Lung (tissue), 12 donors: ENCODE data around the gene PREP. TPM values are rescaled to one million over a fixed set of nuclear protein-coding genes. Genes with fewer than 3 reads are reported as not detected.

Experiments used
- ATAC-seq: fragments of 200-7000 bp; cut with Tn5 transposase; one replicate; pipeline ENCODE4 v1.9.1; 2020; ENCODE audit warnings: moderate number of reproducible peaks; ENCODE audit not compliant: insufficient read depth, low FRiP score
- DNase-seq, 3 donors: peaks; one replicate each; pipeline ENCODE4 v3.0.0-alpha.2; 2013 to 2017
- H3K27ac ChIP-seq, 2 donors: one replicate each; pipeline ENCODE4 v1.5.1; 2013; ENCODE audit warnings: mild to moderate bottlenecking in 2 of 2, moderate library complexity in 2 of 2, control low read depth in 1 of 2, inconsistent platforms in 1 of 2, low read depth in 1 of 2, low read length in 1 of 2
- H3K27me3 ChIP-seq, 3 donors: one replicate each; pipeline ENCODE4 v1.5.1; 2013; ENCODE audit warnings: low read length in 2 of 3; ENCODE audit not compliant: control insufficient read depth in 3 of 3, insufficient read depth in 3 of 3
- H3K36me3 ChIP-seq, 4 donors: one replicate each; pipeline ENCODE4 v1.5.1; 2013; ENCODE audit warnings: low read length in 4 of 4, mild to moderate bottlenecking in 1 of 4, moderate library complexity in 1 of 4; ENCODE audit not compliant: control insufficient read depth in 4 of 4, insufficient read depth in 4 of 4
- H3K4me1 ChIP-seq, 5 donors: one replicate each; pipeline ENCODE4 v1.5.1; 2013; ENCODE audit warnings: low read length in 5 of 5, mild to moderate bottlenecking in 2 of 5, moderate library complexity in 1 of 5; ENCODE audit not compliant: control insufficient read depth in 5 of 5, insufficient read depth in 5 of 5
- H3K4me3 ChIP-seq: one replicate; pipeline ENCODE4 v1.5.1; 2013; ENCODE audit warnings: mild to moderate bottlenecking, control low read depth, moderate library complexity
- H3K9ac ChIP-seq, 2 donors: one replicate each; pipeline ENCODE4 v1.5.1; 2013; ENCODE audit warnings: low read length in 2 of 2, control low read depth in 1 of 2; ENCODE audit not compliant: insufficient read depth in 1 of 2
- H3K9me3 ChIP-seq, 4 donors: one replicate each; pipeline ENCODE4 v1.5.1; 2013; ENCODE audit warnings: low read length in 3 of 4, mild to moderate bottlenecking in 1 of 4, moderate library complexity in 1 of 4; ENCODE audit not compliant: control insufficient read depth in 4 of 4, insufficient read depth in 3 of 4
- WGBS, 2 donors: extraction: QIAGEN DNeasy Blood & Tissue Kit; methylation state at CpG; one replicate each; pipeline ENCODE4 v1.1.7; 2013; 5-methylcytosine and 5-hydroxymethylcytosine counted together
- polyA plus RNA-seq, 2 donors: library from polyadenylated mRNA; stranded (reverse); fragments of 200-250 nt; gene quantifications; one replicate each; pipeline ENCODE4 v1.2.1, GENCODE V29; 2013
- total RNA-seq, 2 donors: library from RNA; depleted of rRNA in 1 of 2; stranded (reverse); fragments of >200 nt in 1 of 2; gene quantifications; one replicate each; pipeline ENCODE4 v1.2.1, GENCODE V29; 2014 to 2021
- TF ChIP-seq, protein P1 (sequence below): IDR thresholded peaks from 2 replicates; pipeline ENCODE4 v1.5.1; 2012; ENCODE audit warnings: mild to moderate bottlenecking; ENCODE audit errors: control extremely low read depth, extremely low read depth
- donor health status: control.
- donor health status: control.
- donor health status: Bipolar disorder and iron deficiency.
- donor health status: healthy.
- donor health status: DM: yes; HTN: yes; CAD: no.

Gene PREP
- total and polyA plus RNA-seq, 4 donors, result 20.3 to 31.3 (median 25.1) TPM

GRCh38 chr6:105359419-105360370 lies 43.2 kb downstream of the PREP start:
- H3K27ac ChIP-seq, result peak overlapping the region in 1 of 2 donors; percentile 61
- TF ChIP-seq, protein P1, sequence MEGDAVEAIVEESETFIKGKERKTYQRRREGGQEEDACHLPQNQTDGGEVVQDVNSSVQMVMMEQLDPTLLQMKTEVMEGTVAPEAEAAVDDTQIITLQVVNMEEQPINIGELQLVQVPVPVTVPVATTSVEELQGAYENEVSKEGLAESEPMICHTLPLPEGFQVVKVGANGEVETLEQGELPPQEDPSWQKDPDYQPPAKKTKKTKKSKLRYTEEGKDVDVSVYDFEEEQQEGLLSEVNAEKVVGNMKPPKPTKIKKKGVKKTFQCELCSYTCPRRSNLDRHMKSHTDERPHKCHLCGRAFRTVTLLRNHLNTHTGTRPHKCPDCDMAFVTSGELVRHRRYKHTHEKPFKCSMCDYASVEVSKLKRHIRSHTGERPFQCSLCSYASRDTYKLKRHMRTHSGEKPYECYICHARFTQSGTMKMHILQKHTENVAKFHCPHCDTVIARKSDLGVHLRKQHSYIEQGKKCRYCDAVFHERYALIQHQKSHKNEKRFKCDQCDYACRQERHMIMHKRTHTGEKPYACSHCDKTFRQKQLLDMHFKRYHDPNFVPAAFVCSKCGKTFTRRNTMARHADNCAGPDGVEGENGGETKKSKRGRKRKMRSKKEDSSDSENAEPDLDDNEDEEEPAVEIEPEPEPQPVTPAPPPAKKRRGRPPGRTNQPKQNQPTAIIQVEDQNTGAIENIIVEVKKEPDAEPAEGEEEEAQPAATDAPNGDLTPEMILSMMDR, result no peak
- H3K36me3 ChIP-seq, result peaks cover 0 to 19% (median 12%) of the 10 kb centered on the region in 4 donors
- DNase-seq (peak in 2 of 3 donors; percentile 38 to 60), ATAC-seq (peak; percentile 72)
- no peak overlapping the region for H3K9ac ChIP-seq
- WGBS, 2 donors, result 73 to 88% methylated on average over 10 of the region's 10 CpGs
- no peak overlapping the region for H3K4me3 ChIP-seq
- peaks cover 0 to 6% (median 3%) of the 10 kb centered on the region in 5 donors for H3K4me1 ChIP-seq
- peaks cover 0 to 3% (median 0%) of the 10 kb centered on the region in 4 donors for H3K9me3 ChIP-seq
- no peaks in the 10 kb centered on the region for H3K27me3 ChIP-seq

DNA sequence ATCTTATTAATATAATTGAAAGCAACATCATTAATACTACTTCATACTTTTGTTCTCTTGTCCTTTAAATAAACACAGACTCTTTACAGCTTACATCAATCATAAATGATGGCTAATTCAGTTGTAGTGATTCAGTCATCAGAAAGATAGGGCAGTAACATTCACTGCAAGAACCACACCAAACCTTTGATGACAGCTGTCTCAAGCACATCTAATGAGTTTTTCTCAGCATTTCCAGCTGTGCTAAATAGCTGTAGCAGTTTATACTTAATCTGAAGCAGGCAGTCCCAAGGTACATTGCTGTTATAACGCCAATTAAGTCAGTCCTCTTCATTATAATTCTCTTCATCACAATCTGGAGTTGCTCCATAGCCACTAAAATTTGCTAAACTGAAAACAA lies 45.7 kb downstream of the PREP start:
- 96 to 100% methylated on average over 1 of the region's 1 CpG for WGBS, 2 donors
- ATAC-seq, result no peak

GRCh38 chr6:105352037-105352617 lies 50.8 kb downstream of the PREP start:
- no peaks in the 10 kb centered on the region for H3K27me3 ChIP-seq
- no peak overlapping the region for H3K4me3 ChIP-seq
- H3K4me1 ChIP-seq, result peaks cover 0 to 4% (median 0%) of the 10 kb centered on the region in 5 donors
- ATAC-seq, result no peak
- H3K9ac ChIP-seq, result no peak overlapping the region
- TF ChIP-seq, protein P1, result no peak
- DNase-seq, result no peak
- WGBS, 2 donors, result 96 to 97% methylated on average over 4 of the region's 4 CpGs
- peaks cover 12 to 28% (median 14%) of the 10 kb centered on the region in 4 donors for H3K36me3 ChIP-seq
- H3K9me3 ChIP-seq, result peaks cover 0 to 3% (median 0%) of the 10 kb centered on the region in 4 donors
- peak overlapping the region in 1 of 2 donors; percentile 12 for H3K27ac ChIP-seq

More for the DNA sequence above, 45.7 kb downstream of the PREP start:
- no peak overlapping the region for H3K9ac ChIP-seq
- peaks cover 0 to 3% (median 0%) of the 10 kb centered on the region in 4 donors for H3K9me3 ChIP-seq
- no peak overlapping the region for H3K4me3 ChIP-seq
- H3K27ac ChIP-seq, result no peak overlapping the region
- H3K27me3 ChIP-seq, result no peaks in the 10 kb centered on the region
- TF ChIP-seq, protein P1, result no peak
- peaks cover 3 to 18% (median 14%) of the 10 kb centered on the region in 4 donors for H3K36me3 ChIP-seq
- no peak for DNase-seq
- H3K4me1 ChIP-seq, result peaks cover 0 to 7% (median 3%) of the 10 kb centered on the region in 5 donors
